Cardiac muscle cell (in vitro differentiated cells and primary cell): ENCODE data around the gene BCAR3. TPM values are rescaled to one million over a fixed set of nuclear protein-coding genes. Genes with fewer than 3 reads are reported as not detected.

Experiments
- DNase-seq, 2 donors: peaks; one replicate each; pipeline versions ENCODE4 v3.0.0 to v3.0.0-alpha.2; 2010 to 2017; ENCODE audit warnings: low read depth in 1 of 2, low spot score in 1 of 2
- H3K27ac ChIP-seq: fragments of 200-600 bp; sonication (generic); 2 replicates; pipeline ENCODE4 v1.5.1; 2016
- H3K27me3 ChIP-seq: fragments of 200-600 bp; sonication (generic); 2 replicates; pipeline ENCODE4 v1.6.0; 2016; ENCODE audit warnings: control low read depth
- H3K36me3 ChIP-seq: fragments of 200-600 bp; sonication (generic); 2 replicates; pipeline ENCODE4 v1.5.1; 2016; ENCODE audit warnings: control low read depth
- H3K4me1 ChIP-seq: fragments of 200-600 bp; sonication (generic); 2 replicates; pipeline ENCODE4 v1.8.1; 2017; ENCODE audit warnings: low read depth, mild to moderate bottlenecking, mixed run types
- H3K4me3 ChIP-seq: fragments of 200-600 bp; sonication (generic); 2 replicates; pipeline ENCODE4 v1.5.1; 2016; ENCODE audit warnings: mild to moderate bottlenecking
- H3K9me3 ChIP-seq: fragments of 200-600 bp; sonication (generic); 2 replicates; pipeline ENCODE4 v1.5.1; 2017; ENCODE audit warnings: low read depth, mild to moderate bottlenecking, control low read depth
- polyA plus RNA-seq: library from polyadenylated mRNA; unstranded; fragments of >200 nt; fragmentation: Nextera tagmentation; extraction: Ambion mirVana; gene quantifications from 2 replicates; pipeline ENCODE4 v1.2.1, GENCODE V29; 2016
- total RNA-seq: library from RNA; depleted of rRNA; stranded (reverse); fragments of >200 nt; gene quantifications from 2 replicates; pipeline ENCODE4 v1.2.3, GENCODE V29; 2016
- TF ChIP-seq, protein P1 (sequence below): IDR thresholded peaks from 2 replicates; pipeline ENCODE4 v1.5.1; 2012; ENCODE audit warnings: low read depth, mild to moderate bottlenecking, low read length

BCAR3 gene
- total and polyA plus RNA-seq, 2 experiments from 2014 or later, result 1.5 to 4.5 TPM

DNA sequence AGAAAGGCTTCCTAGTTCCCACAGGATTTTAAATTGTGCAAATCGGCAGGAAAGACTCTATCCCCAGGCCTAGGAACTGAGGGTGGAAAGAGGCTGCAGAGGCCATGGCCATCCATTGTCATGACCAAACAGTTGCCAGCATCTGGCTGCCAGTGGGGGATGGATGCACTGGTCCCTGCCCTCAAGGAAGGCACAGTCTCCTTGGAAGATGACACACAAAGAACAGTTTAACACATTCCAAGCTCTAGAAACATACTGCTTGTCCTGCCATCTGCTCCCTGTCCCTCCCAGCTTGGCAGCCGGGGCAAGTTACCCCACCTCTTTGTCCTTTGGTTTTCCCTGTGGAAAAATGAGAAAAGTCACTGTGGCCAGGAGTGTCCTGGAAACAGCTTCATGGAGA lies 83.2 kb downstream of the BCAR3 start:
- Histone ChIP-seq H3K27me3 (peaks cover 81% of the 10 kb centered on the region), H3K27ac (no peak overlapping the region), H3K4me1 (no peaks in the 10 kb centered on the region), H3K4me3 (no peak overlapping the region), H3K9me3 (no peaks in the 10 kb centered on the region), H3K36me3 (no peaks in the 10 kb centered on the region)
- no peak for DNase-seq
- TF ChIP-seq, protein P1, sequence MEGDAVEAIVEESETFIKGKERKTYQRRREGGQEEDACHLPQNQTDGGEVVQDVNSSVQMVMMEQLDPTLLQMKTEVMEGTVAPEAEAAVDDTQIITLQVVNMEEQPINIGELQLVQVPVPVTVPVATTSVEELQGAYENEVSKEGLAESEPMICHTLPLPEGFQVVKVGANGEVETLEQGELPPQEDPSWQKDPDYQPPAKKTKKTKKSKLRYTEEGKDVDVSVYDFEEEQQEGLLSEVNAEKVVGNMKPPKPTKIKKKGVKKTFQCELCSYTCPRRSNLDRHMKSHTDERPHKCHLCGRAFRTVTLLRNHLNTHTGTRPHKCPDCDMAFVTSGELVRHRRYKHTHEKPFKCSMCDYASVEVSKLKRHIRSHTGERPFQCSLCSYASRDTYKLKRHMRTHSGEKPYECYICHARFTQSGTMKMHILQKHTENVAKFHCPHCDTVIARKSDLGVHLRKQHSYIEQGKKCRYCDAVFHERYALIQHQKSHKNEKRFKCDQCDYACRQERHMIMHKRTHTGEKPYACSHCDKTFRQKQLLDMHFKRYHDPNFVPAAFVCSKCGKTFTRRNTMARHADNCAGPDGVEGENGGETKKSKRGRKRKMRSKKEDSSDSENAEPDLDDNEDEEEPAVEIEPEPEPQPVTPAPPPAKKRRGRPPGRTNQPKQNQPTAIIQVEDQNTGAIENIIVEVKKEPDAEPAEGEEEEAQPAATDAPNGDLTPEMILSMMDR, result no peak

DNA sequence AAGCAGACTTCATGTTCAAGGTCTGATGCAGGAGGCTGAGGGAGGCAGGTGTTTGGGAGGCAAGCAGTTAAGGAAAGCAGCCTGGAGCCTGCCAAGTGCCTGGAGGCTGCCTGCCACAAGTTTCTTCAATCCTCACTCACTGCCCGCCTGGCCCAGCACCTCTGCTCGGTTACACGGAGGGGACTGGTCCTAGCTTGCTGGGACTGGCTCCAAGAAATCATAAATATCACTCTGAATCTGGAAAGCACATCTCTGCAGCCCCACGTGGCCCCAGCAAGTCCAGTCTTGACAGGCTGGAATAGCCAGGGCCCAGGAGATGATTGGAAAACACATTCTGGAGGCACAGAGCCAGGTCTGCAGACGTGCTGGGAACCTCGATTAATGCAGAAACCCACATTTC lies 83.9 kb downstream of the BCAR3 start:
- Histone ChIP-seq H3K4me3 (no peak overlapping the region), H3K27ac (no peak overlapping the region), H3K9me3 (no peaks in the 10 kb centered on the region), H3K4me1 (no peaks in the 10 kb centered on the region), H3K36me3 (no peaks in the 10 kb centered on the region), H3K27me3 (peaks cover 83% of the 10 kb centered on the region)
- TF ChIP-seq, protein P1, result no peak
- DNase-seq, result peak in 1 of 2 donors; percentile 33

DNA sequence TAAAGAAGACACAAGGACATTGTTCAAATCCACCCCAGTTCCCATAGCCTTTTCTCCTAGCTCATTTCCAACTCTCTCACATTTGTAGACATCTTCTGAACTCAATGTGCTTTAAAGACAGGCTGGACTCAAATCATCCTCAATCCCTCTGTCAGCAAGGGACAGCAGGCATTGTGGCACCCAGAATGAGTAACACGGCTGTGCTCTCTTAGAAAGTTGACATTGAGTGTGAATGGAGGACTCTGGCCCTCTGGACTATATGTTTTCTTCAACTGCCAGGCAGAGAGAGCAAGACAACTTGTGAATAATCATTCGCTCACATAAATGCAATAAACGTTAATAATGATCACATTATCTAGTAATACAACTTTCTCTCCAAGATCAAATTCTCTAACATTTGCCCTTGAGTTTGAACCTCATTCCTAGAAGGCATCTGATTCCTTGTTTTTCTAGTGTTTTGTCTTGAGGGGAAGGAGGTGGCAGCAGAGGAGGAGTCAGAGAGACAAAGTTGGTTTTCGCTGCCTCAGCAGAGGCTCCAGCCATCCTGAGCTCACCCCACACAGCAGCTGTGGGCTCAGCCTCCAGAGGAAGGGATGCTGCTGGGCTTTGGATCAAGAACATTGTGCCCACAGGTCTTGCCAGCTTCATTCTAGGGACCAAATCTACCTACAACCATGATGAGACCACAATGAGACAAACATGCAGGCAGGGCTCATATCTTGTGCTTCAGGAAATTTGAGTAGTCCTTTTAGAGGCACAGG lies 85.1 kb downstream of the BCAR3 start:
- Histone ChIP-seq H3K27me3 (peaks cover 89% of the 10 kb centered on the region), H3K4me1 (no peaks in the 10 kb centered on the region), H3K9me3 (no peaks in the 10 kb centered on the region), H3K4me3 (no peak overlapping the region), H3K36me3 (no peaks in the 10 kb centered on the region), H3K27ac (no peak overlapping the region)
- TF ChIP-seq, protein P1, result no peak
- no peak for DNase-seq

DNA sequence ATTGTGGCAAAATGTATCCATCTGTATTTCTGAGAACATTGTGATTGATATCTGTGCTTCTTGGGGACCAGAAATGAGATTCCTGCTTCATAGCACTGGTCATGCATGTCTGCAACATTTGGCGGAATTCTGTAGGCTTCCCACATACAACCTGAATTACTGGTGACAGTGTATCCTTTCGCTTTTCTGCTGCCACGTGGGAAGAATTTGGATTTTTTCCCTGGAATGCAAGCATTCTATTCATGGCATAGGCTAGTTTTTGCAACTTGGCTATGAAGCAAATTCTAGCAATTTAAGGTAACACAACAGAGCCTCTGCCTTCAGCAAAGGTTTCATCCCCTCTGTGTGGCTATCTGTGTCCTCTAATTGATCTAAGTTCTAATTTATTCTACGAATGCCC lies 85.9 kb downstream of the BCAR3 start:
- H3K4me3 ChIP-seq, result no peak overlapping the region
- no peaks in the 10 kb centered on the region for H3K9me3 ChIP-seq
- H3K4me1 ChIP-seq, result no peaks in the 10 kb centered on the region
- H3K27me3 ChIP-seq, result peaks cover 84% of the 10 kb centered on the region
- TF ChIP-seq, protein P1, result no peak
- H3K27ac ChIP-seq, result no peak overlapping the region
- peak in 1 of 2 donors; percentile 41 for DNase-seq
- no peaks in the 10 kb centered on the region for H3K36me3 ChIP-seq

DNA sequence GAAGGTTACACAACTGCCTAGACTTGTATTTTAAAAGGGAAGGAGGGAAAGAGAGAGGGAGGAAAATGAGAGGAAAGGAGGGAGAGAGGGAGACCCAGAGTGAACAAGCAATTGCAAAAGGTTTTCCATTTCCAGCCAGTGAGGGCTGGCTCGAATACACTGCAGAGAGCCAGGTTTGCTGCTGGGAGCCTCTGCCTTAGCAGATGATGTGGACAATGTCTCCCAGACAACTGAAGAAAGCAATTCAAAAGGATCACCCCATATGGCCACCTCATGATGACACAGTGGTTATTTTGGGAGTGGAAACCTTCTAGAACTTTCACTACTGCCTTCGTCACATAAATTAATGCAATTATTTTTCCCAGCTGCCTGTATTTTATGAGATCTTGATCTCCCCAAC lies 86.4 kb downstream of the BCAR3 start:
- no peak overlapping the region for H3K27ac ChIP-seq
- H3K4me1 ChIP-seq, result no peaks in the 10 kb centered on the region
- peak in 1 of 2 donors; percentile 20 for DNase-seq
- no peak overlapping the region for H3K4me3 ChIP-seq
- no peaks in the 10 kb centered on the region for H3K36me3 ChIP-seq
- TF ChIP-seq, protein P1, result no peak
- no peaks in the 10 kb centered on the region for H3K9me3 ChIP-seq
- peaks cover 84% of the 10 kb centered on the region for H3K27me3 ChIP-seq

DNA sequence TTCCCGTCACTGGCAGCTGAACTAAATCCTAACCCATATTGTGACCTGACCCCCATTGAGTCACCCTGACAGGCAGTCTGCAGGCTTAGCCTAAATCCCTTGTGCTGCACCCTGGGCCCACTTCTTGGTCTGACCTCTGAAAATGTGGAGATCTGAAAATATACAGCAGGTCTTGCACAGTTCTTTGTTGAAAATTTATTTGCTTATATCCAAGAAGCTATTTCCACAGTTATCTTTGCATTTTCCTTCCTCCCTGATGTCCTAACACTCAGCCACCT lies 87.1 kb downstream of the BCAR3 start:
- Histone ChIP-seq H3K4me1 (no peaks in the 10 kb centered on the region), H3K9me3 (no peaks in the 10 kb centered on the region), H3K27me3 (peaks cover 84% of the 10 kb centered on the region), H3K4me3 (no peak overlapping the region), H3K27ac (no peak overlapping the region), H3K36me3 (no peaks in the 10 kb centered on the region)
- DNase-seq, result no peak
- TF ChIP-seq, protein P1, result no peak
